Brain microvascular endothelial cell (primary cell): Measurements from ENCODE around the gene ATXN10.

Experiments
- DNase-seq: peaks from one replicate; pipeline ENCODE4 v3.0.0-alpha.2; 2020
- H3K27ac ChIP-seq: fragments of 250-450 bp; sonication (Bioruptor Pico); 2 replicates; pipeline ENCODE4 v1.5.1; 2020; ENCODE audit warnings: mild to moderate bottlenecking, moderate library complexity
- H3K27me3 ChIP-seq: fragments of 250-450 bp; sonication (Bioruptor Pico); replicated peaks from 2 replicates; pipeline ENCODE4 v1.5.1; 2020; ENCODE audit warnings: mild to moderate bottlenecking
- H3K36me3 ChIP-seq: fragments of 250-450 bp; sonication (Bioruptor Pico); replicated peaks from 2 replicates; pipeline ENCODE4 v1.5.1; 2020; ENCODE audit warnings: mild to moderate bottlenecking
- H3K4me3 ChIP-seq: 2 replicates; pipeline ENCODE4 v1.5.1; 2011; ENCODE audit warnings: low read depth, mild to moderate bottlenecking, control low read depth, low read length, moderate library complexity
- CTCF ChIP-seq: IDR thresholded peaks from 2 replicates; pipeline ENCODE4 v1.5.1; 2011; ENCODE audit warnings: low read depth, mild to moderate bottlenecking, moderate library complexity, low read length, control low read depth, inconsistent platforms; ENCODE audit errors: missing control alignments
- in situ Hi-C: cut with HindIII; loops from 2 replicates; pipeline ENCODE4 v1.10.0; 2017; ENCODE audit warnings: low sequenced_read_pairs, low pct_ligation_motif_present

The ATXN10 gene

GRCh38 chr22:45629469-45630089, 42.1 kb upstream of the ATXN10 start:
- Histone ChIP-seq H3K27ac (no peak overlapping the region), H3K4me3 (no peak overlapping the region), H3K27me3 (peaks cover 2% of the 10 kb centered on the region), H3K36me3 (no peaks in the 10 kb centered on the region)
- no peak for TF ChIP-seq CTCF
- no peak for DNase-seq
- in situ Hi-C loops: no loop called here

- H3K27ac ChIP-seq: no peak overlapping the region
- peaks cover 2% of the 10 kb centered on the region for H3K27me3 ChIP-seq
- H3K4me3 ChIP-seq: no peak overlapping the region
- no peak for DNase-seq
- TF ChIP-seq CTCF: no peak
- in situ Hi-C loops: no loop called here
- no peaks in the 10 kb centered on the region for H3K36me3 ChIP-seq
Observed at GRCh38 chr22:45630436-45630835, 41.2 kb upstream of the ATXN10 start.

GRCh38 chr22:45631140-45631840, 40.3 kb upstream of the ATXN10 start:
- no peak overlapping the region for H3K27ac ChIP-seq
- H3K27me3 ChIP-seq: peaks cover 2% of the 10 kb centered on the region
- in situ Hi-C loops: no loop called here
- no peak for DNase-seq
- no peaks in the 10 kb centered on the region for H3K36me3 ChIP-seq
- no peak for TF ChIP-seq CTCF
- H3K4me3 ChIP-seq: no peak overlapping the region

- no peak overlapping the region for H3K4me3 ChIP-seq
- peaks cover 2% of the 10 kb centered on the region for H3K27me3 ChIP-seq
- no peaks in the 10 kb centered on the region for H3K36me3 ChIP-seq
- no peak for TF ChIP-seq CTCF
- in situ Hi-C loops: no loop called here
- DNase-seq: no peak
- H3K27ac ChIP-seq: no peak overlapping the region
Observed at GRCh38 chr22:45631841-45632238, 39.8 kb upstream of the ATXN10 start.

GRCh38 chr22:45632791-45633515, 38.7 kb upstream of the ATXN10 start:
- Histone ChIP-seq H3K36me3 (no peaks in the 10 kb centered on the region), H3K27me3 (peaks cover 2% of the 10 kb centered on the region), H3K27ac (no peak overlapping the region), H3K4me3 (no peak overlapping the region)
- TF ChIP-seq CTCF: no peak
- in situ Hi-C loops: no loop called here
- DNase-seq: peak; percentile 5
